Measurements from ENCODE around the gene RBM5. TPM values are rescaled to one million over a fixed set of nuclear protein-coding genes. Genes with fewer than 3 reads are reported as not detected.
A peak's percentile ranks its signal among the peaks of the same experiment; 100 is the strongest.

The RBM5 gene
- total RNA-seq, 1 experiment from 2014 or later = 98.5 TPM

DNA sequence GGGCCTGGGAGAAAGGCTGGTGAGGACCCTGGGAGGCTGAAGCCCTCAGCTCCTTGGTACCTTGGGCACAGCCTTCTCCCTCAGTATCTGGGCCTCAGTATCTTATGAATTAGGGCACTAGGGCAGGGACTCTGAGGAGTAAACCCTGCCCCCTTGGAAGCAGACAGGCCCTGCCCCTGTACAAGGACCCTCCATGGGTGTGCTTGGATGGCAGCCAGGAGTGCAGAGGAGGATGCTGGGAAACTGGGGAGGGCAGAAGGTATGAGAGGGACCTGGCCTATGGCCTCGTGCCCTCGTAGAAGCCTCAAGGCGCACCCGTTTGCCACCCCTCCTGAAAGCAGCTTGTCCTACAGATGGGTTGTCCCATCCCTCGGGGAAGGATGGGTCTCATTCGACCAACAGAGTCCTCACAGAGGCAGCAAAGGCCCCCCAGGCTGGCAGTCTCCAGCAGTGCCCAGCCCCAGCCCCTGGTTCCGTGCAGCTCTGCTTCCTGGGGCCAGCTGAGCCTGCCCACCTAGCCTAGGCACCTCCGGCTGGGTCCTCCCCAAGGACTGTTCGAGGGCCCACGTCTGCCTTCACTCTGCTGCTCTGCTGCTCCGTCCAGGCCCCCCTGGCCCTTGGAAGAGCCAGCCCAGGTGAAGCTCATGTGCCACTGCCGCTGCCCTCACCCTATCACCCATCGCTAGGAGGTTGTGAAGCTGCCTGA lies 51.2 kb downstream of the RBM5 start:
- no peak for DNase-seq
- H3K27me3 ChIP-seq = no peaks in the 10 kb centered on the region
- peaks cover 35% of the 10 kb centered on the region for H3K4me1 ChIP-seq
- no peaks in the 10 kb centered on the region for H3K9me3 ChIP-seq (replicated peaks)
- H3K4me3 ChIP-seq = no peak overlapping the region
- H3K36me3 ChIP-seq = no peaks in the 10 kb centered on the region
- H3K27ac ChIP-seq = no peak overlapping the region

DNA sequence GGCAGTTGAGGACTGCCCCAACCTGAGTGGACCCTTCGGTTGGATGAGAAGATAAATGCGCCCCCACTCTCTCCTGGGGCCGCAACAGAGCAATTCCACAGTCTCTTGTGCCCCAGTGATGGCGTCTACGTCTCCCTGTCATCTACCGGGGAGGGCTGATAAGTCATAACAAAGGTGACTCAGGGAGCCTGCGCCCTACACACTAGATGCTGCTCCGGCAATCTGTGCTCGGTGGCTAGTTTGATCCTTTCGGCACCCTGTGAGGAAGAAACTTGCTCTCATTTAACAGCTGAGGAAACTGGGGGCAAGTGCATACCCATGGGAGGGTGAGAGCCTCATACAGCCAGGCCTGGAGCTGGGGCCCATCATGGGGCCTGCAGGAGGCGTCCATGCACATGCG lies 52.3 kb downstream of the RBM5 start:
- no peak for DNase-seq
- Histone ChIP-seq H3K9me3 (replicated peaks) (no peaks in the 10 kb centered on the region), H3K27ac (no peak overlapping the region), H3K36me3 (no peaks in the 10 kb centered on the region), H3K27me3 (no peaks in the 10 kb centered on the region), H3K4me3 (no peak overlapping the region), H3K4me1 (peaks cover 36% of the 10 kb centered on the region)

DNA sequence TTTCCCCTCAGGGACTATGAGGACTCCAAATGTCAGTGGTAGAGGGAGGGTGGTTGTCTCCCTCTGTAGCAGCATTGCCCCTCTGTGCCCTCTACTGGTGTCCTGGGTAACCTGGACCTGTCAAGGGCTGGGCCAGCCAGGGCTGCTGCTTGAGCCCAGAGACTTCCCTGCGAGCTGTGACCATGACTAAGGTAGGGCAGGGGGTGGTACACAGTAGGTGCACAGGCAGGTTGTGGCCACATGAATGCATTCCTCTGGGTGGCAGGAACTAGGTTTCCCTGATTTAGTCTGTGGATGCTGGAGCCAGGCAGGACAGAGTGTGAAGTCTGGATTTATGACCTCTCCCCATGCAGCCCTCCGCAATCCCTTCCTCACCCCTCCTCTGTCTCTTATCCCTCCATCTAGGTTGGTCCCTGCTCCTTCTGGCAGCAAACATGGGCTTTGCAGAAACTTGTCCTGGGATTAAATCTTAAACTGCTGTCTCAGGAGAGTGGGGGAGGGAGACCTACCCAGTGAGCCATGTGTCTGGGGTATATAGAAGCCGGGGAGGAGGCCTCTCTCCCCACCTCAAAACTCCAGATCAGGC lies 57.7 kb downstream of the RBM5 start:
- no peak overlapping the region for H3K27ac ChIP-seq
- no peak overlapping the region for H3K4me3 ChIP-seq
- no peaks in the 10 kb centered on the region for H3K9me3 ChIP-seq (replicated peaks)
- H3K4me1 ChIP-seq = peaks cover 8% of the 10 kb centered on the region
- no peaks in the 10 kb centered on the region for H3K36me3 ChIP-seq
- H3K27me3 ChIP-seq = no peaks in the 10 kb centered on the region
- DNase-seq = no peak

DNA sequence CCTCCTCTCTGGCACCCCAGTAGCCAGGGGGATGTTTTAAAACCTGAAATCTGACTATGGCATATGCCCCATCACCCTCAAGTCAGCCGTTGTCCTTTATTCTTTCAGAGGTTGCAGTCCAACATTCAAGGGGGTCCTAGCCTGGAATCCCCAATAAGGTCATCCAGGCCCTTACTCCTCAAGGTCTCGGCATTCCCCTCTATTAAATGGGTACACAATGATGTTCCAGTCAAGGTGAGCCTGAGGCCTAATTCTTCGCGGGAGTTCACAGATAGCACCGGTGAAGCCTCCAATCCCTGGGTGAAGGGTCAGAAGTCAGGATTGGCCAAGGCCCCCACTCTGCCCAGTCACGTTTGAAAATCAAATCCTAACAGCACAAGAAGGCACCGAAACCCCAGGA lies 58.3 kb downstream of the RBM5 start:
- no peak for DNase-seq
- no peak overlapping the region for H3K4me3 ChIP-seq
- H3K27ac ChIP-seq = no peak overlapping the region
- no peaks in the 10 kb centered on the region for H3K9me3 ChIP-seq (replicated peaks)
- no peaks in the 10 kb centered on the region for H3K27me3 ChIP-seq
- H3K36me3 ChIP-seq = no peaks in the 10 kb centered on the region
- peaks cover 8% of the 10 kb centered on the region for H3K4me1 ChIP-seq

DNA sequence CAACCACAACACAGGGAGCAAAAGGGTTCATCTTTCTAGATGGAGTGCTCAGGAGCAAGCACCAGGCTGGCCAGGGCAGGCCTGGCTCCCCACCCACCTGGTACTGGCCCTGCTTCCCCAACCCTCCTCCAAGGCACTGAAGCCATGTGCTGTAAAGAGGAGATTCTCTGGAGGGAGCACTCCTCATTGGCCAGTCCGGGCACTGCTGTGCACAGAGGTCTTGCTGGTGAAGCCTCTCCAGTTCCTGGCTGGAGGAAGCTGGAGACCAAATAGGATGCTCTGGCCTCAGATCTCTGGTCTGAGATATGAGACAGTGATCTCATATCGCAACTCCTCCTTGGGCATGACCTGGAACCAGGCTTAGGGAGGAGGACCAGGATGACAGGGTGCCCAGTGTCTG lies 58.7 kb downstream of the RBM5 start:
- no peak overlapping the region for H3K27ac ChIP-seq
- no peaks in the 10 kb centered on the region for H3K36me3 ChIP-seq
- DNase-seq = no peak
- no peaks in the 10 kb centered on the region for H3K27me3 ChIP-seq
- no peaks in the 10 kb centered on the region for H3K9me3 ChIP-seq (replicated peaks)
- H3K4me3 ChIP-seq = no peak overlapping the region
- H3K4me1 ChIP-seq = peaks cover 8% of the 10 kb centered on the region

DNA sequence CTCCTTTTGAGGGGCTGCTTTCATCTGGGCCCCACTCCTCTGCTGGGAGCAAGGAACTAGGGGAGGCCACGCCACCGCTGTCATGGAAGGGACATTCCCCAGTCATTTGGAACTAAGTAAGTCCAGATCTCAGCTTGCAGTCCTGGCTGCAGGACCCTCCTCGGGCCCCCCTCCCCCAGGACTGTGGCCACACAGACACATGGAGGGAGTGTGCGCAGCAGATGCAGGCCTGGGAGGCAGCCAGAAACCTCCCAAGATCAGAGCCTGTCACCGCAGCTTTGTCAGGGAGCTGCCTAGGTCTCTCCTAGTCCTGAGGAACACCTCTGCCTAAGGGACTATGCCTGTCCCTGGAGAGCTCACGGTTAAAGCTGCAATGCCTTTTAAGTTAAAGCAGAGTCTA lies 59.1 kb downstream of the RBM5 start:
- Histone ChIP-seq H3K4me3 (no peak overlapping the region), H3K27me3 (no peaks in the 10 kb centered on the region), H3K27ac (no peak overlapping the region), H3K36me3 (no peaks in the 10 kb centered on the region), H3K4me1 (peaks cover 8% of the 10 kb centered on the region), H3K9me3 (replicated peaks) (no peaks in the 10 kb centered on the region)
- DNase-seq = no peak

DNA sequence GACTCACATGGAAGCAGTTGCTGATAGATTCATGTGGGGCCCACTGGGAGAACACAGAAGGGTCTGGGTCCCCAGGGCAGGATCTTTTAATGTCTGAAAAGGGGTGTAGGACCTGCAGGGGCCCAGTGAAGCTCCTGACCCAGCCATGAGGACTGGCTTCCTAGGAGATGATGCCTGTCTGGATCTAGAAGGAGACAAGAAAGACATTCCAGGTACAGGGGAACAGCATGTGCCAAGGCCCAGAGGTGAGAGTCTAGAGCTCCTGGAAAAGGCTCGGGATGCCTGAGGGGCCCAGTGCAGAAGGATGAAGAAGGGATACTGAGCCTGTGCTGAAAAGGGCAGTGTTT lies 61.7 kb downstream of the RBM5 start:
- Histone ChIP-seq H3K9me3 (replicated peaks) (no peaks in the 10 kb centered on the region), H3K4me1 (no peaks in the 10 kb centered on the region; the same call in 1 of the 2 replicates), H3K27ac (no peak overlapping the region), H3K4me3 (no peak overlapping the region), H3K27me3 (no peaks in the 10 kb centered on the region), H3K36me3 (no peaks in the 10 kb centered on the region)
- no peak for DNase-seq

DNA sequence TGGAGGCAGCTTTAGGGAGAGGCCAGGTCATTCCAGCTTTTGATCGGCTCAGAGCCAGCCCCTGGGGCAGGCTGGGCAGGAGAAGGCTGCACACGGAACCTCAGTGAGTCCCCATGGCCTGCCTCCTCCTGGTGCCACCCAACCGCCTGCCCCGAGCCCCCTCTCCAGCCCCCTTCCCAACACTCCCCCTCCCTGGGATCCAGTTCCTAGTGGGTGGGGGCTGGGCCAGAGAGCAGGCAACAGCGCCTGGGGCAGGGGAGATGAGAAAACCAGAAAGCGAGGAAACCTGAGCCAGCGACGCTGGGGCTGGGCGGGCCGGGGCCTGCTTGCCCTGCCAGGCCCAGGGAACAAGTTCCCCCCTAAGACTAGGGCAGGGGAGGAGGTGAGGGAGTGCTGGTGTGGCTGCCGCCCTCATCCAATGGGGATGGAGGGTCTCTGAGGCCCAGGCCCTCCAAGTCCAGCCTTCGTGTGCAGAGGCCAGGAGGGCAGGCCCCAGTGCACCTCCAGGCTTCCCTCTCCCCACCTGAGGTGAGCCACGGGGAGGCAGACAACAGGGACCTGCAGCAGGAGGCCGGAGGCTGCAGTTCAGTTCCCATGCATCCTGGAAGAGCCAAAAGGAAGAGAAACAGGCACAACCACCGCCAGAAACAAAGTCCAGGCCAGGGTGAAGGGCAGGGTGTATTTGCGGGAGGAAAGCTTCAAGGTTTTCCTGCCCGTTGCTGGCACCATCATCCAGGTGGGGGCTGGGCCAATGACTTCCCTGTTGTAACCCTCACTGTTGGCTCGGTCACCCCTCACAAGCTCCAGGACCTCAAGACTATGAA lies 62.4 kb downstream of the RBM5 start:
- Histone ChIP-seq H3K4me3 (no peak overlapping the region), H3K36me3 (no peaks in the 10 kb centered on the region), H3K27me3 (peaks cover 6% of the 10 kb centered on the region; the same call in 1 of the 2 replicates), H3K9me3 (replicated peaks) (no peaks in the 10 kb centered on the region), H3K27ac (no peak overlapping the region), H3K4me1 (peaks cover 3% of the 10 kb centered on the region; the same call in 1 of the 2 replicates)
- DNase-seq = peak; percentile 48 to 69

DNA sequence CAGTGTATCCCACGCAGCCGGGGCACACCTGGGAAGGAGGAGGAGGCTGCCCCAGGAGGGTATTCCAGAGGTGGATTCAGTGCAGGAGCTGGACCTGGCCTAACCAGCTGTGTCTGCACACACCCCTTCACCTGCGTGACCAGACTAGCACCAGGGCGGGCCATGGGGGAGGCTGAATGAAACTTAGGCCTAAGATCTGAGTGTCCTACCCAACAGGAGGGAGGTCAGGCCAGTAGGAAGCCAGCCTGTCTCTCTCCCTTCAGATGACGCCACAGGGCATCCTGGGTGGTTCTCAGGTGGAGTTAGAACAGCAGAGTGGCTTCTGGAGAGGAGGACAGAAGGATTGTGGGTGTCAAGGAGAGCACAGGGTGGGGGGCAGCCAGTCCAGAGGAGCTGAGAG lies 63.0 kb downstream of the RBM5 start:
- peaks cover 9% of the 10 kb centered on the region; the same call in 1 of the 2 replicates for H3K4me1 ChIP-seq
- no peaks in the 10 kb centered on the region for H3K9me3 ChIP-seq (replicated peaks)
- no peaks in the 10 kb centered on the region for H3K36me3 ChIP-seq
- H3K27ac ChIP-seq = no peak overlapping the region
- H3K4me3 ChIP-seq = no peak overlapping the region
- peaks cover 13% of the 10 kb centered on the region for H3K27me3 ChIP-seq
- no peak for DNase-seq

DNA sequence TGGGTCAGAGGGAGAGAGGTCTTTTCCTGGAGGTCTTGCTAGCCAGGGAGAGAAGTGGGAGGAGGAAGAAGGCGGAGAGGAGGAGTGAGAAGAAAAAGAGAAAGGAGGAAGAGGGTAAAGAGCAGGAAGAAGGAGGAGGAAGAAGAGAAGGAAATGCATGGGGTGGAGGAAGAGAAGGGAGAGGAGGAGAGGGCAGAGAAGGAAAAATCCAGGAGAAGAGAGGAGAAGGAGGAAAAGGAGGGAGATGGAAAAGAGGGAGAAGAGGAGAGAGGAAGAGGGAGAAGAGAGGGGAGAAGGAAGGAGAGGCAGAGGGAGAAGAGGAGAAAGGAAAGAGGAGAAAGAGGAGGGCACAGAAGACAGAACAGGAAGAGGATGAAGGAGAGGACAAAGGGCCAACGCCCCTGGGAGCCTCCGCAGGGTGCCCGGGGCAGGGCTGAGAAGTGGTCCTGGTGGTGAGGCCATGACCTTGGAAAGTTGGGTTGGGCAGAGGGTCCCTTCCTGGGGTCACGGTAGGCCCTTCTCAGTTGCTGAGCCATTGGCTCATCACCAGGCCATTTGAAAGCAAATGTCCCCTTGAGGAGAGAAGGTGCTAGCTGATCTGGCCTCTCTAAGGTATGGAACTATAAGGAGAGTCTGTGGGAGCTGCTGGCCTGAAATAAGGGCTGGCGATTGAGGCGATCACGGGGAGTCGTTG lies 65.2 kb downstream of the RBM5 start:
- Histone ChIP-seq H3K9me3 (replicated peaks) (no peaks in the 10 kb centered on the region), H3K27me3 (peaks cover 14% of the 10 kb centered on the region), H3K4me1 (peaks cover 22% of the 10 kb centered on the region; the same call in 1 of the 2 replicates), H3K4me3 (no peak overlapping the region), H3K27ac (no peak overlapping the region), H3K36me3 (no peaks in the 10 kb centered on the region)
- DNase-seq = no peak

DNA sequence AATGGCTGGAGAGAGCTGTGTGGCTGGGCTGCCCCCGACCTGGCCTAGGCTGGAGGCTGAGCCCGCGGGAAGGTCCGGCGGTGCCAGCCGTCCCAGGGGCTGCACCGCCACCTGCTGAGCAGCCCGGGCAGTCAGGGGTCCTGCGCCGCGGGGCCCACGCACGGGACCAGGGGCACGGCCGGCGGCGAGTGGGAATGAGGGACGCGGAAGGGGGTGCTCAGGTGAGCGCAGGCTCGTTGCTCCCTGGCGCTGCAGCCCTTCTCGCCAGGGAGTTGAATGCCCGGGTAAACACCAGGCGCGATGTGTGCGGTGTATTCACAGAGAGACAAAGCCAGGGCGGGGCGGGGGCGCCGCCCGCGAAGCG lies 65.7 kb downstream of the RBM5 start:
- peaks cover 22% of the 10 kb centered on the region; the same call in 1 of the 2 replicates for H3K4me1 ChIP-seq
- H3K27me3 ChIP-seq = peaks cover 14% of the 10 kb centered on the region
- DNase-seq = no peak
- peak overlapping the region; percentile 66 for H3K4me3 ChIP-seq
- H3K27ac ChIP-seq = no peak overlapping the region
- no peaks in the 10 kb centered on the region for H3K36me3 ChIP-seq
- H3K9me3 ChIP-seq (replicated peaks) = no peaks in the 10 kb centered on the region

DNA sequence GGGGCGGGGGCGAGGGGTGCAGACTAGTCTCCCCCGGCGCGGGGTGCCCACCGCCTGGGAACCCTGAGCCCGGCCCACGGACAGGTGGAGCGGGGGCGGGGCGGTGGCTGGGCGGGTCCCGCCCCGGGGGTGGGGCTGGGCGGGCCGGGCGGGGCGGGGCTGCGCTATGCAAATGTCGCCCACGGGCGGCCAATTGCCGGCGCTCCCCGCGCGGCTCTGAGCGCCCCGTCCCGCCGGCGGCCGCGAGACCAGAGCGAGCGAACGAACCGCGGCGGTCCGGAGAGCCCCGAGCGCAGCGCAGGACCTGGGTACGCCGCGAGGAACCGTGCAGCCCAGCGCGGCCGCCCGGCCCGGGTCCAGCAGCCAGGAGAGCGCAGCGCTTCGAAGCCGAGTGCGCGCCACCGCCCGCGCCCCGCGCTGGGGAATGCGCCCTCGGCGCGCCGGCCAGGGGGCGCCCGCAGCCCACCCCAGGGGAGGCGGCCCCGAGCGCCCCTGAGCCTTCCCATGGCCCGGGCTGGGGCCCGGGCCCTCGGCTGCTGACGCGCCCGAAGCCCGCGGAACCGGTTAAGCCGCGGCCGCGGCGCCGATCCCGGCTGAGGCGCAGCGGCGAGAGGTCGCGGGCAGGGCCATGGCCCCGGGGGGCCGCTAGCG lies 66.2 kb downstream of the RBM5 start, which contains the start of gene SEMA3F:
SEMA3F (plus strand) TSS at position 485 of the 651 bp plus-strand sequence. CDS start 4,299 bp downstream, outside the sequence.
- Histone ChIP-seq H3K36me3 (no peaks in the 10 kb centered on the region), H3K27me3 (peaks cover 14% of the 10 kb centered on the region), H3K4me1 (peaks cover 22% of the 10 kb centered on the region; the same call in 1 of the 2 replicates), H3K9me3 (replicated peaks) (no peaks in the 10 kb centered on the region), H3K27ac (no peak within 1 kb of the TSS), H3K4me3 (peak within 1 kb of the TSS; percentile 66)
- DNase-seq = peak; percentile 49 to 70

DNA sequence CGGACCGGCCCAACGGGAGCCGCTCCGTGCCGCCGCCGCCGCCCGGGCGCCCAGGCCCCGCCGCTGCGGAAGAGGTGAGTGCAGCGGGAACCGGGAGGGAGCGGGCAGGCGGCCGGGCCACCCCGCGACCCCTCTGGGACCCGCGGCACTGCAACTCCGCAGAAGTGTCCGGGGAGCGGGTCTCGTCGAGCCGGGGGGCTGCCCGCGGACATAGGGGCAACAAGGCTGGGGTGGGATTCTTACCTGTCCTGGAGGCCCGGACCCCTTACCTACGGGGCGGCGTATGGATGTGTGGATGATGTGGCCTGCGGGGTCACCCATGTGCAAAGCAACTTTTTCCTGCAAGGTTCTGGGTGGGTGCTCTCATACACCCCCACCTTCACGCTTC lies 66.8 kb downstream of the RBM5 start:
- no peaks in the 10 kb centered on the region for H3K9me3 ChIP-seq (replicated peaks)
- no peak for DNase-seq
- H3K27ac ChIP-seq = no peak overlapping the region
- H3K4me1 ChIP-seq = peaks cover 22% of the 10 kb centered on the region; the same call in 1 of the 2 replicates
- no peaks in the 10 kb centered on the region for H3K36me3 ChIP-seq
- peaks cover 14% of the 10 kb centered on the region for H3K27me3 ChIP-seq
- H3K4me3 ChIP-seq = peak overlapping the region; percentile 66

DNA sequence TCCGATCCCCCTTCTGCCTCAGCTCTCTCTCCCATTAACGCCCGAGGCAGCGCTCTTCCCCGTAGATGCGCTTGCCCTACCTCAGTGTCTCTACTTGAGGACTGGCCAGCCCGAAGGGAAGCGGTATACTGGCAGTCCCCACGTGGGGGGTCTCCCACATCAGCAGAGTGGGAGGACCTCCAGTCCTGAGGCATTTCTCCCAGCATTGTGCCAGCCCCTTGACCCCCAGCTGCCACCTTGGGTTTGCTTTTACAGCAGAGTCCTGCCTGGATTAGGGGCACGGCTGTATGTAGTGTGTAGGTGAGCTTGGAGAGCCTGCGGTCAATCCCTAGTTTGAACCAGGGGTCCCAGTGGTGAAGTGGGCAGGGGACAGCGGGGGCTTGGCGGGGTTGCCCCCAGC lies 67.2 kb downstream of the RBM5 start:
- Histone ChIP-seq H3K9me3 (replicated peaks) (no peaks in the 10 kb centered on the region), H3K4me3 (peak overlapping the region; percentile 66), H3K4me1 (peaks cover 22% of the 10 kb centered on the region; the same call in 1 of the 2 replicates), H3K36me3 (no peaks in the 10 kb centered on the region), H3K27me3 (peaks cover 14% of the 10 kb centered on the region), H3K27ac (no peak overlapping the region)
- peak in 1 of 2 experiments; percentile 29 for DNase-seq
